ENCODE data around the gene CTNNA3. TPM values are rescaled to one million over a fixed set of nuclear protein-coding genes. Genes with fewer than 3 reads are reported as not detected.

CTNNA3 gene
- total RNA-seq, 1 experiment from 2014 or later: 0.20 TPM

DNA sequence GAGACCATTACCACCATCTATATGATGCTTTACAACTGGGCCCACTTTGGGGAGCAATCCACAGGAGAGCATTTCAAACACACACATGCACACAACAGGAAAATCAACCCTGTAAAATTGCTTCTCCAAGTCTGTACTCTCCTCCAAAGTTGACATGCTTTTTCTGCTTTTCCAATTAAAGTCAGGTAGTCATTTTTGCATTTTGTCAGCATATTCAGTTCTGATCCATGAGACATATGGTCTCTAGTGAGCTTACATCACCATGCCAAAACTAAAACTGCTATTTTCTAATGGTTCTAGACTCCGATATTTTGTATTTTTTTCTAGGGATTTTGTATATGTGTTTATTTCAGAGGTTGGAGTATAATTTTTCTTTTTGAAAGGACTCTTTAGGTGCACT lies 1143.7 kb downstream of the CTNNA3 start:
- H3K36me3 Mint-ChIP-seq (ENCODE audit: insufficient read depth, unreplicated experiment): no peaks in the 10 kb centered on the region
- no peaks in the 10 kb centered on the region for H3K4me1 ChIP-seq
- no peaks in the 10 kb centered on the region for H3K36me3 ChIP-seq (ENCODE audit: control insufficient read depth, insufficient read depth, low read length)
- H3K4me1 Mint-ChIP-seq (ENCODE audit: low read depth, unreplicated experiment): no peaks in the 10 kb centered on the region
- no TSS peak for BruUV-seq (replicated peaks)
- ChIA-PET POLR2A (no interaction called here), CTCF (no interaction called here)
- intact Hi-C loops (cut with micrococcal nuclease; ENCODE audit: unreplicated experiment): no loop called here
- no peaks in the 10 kb centered on the region for H3K9me3 Mint-ChIP-seq (ENCODE audit: unreplicated experiment)
- H3K27ac Mint-ChIP-seq (ENCODE audit: unreplicated experiment): no peak overlapping the region
- no peak overlapping the region for H3K4me3 ChIP-seq (ENCODE audit: low read depth, low read length)
- no peaks in the 10 kb centered on the region for H3K27me3 Mint-ChIP-seq (ENCODE audit: insufficient read depth, unreplicated experiment)
- H3K27me3 ChIP-seq (replicated peaks; ENCODE audit: control insufficient read depth, insufficient read depth, low read length): no peaks in the 10 kb centered on the region
- 0 out of 2 replicates have a peak, but pooled peaks cover 4% of the 10 kb centered on the region for H3K9me3 ChIP-seq
- no peak for DNase-seq
- no peak overlapping the region for H3K4me3 Mint-ChIP-seq (ENCODE audit: unreplicated experiment)
- TF ChIP-seq CTCF (IDR thresholded peaks at IDR 0.05; ENCODE audit: insufficient read depth in 1 of 2, low read depth in 1 of 2, low read length in 1 of 2, severe bottlenecking in 1 of 2, unreplicated experiment in 1 of 2): no peak

DNA sequence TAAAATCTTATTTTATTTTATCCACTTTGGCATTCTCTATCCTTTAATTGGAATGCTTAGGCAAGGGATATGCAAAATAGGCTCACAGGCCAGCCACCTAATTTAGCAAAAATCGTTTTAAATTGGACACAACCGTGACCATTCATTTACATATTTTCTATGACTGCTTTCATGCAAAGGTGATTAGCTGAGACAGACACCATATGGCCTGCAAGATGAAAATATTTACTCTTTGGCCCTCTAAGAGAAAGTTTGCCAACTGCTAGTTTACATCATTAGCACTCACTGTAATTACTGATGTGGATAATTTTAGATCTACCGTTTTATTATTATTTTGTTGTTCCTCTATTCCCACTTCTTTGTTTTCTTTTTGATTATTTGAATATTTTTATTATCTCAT lies 1145.6 kb downstream of the CTNNA3 start:
- no peak overlapping the region for H3K4me3 ChIP-seq (ENCODE audit: low read depth, low read length)
- no TSS peak for BruUV-seq (replicated peaks)
- Mint-ChIP-seq H3K27me3 (ENCODE audit: insufficient read depth, unreplicated experiment) (no peaks in the 10 kb centered on the region), H3K27ac (ENCODE audit: unreplicated experiment) (no peak overlapping the region), H3K4me1 (ENCODE audit: low read depth, unreplicated experiment) (no peaks in the 10 kb centered on the region), H3K36me3 (ENCODE audit: insufficient read depth, unreplicated experiment) (no peaks in the 10 kb centered on the region), H3K9me3 (ENCODE audit: unreplicated experiment) (no peaks in the 10 kb centered on the region), H3K4me3 (ENCODE audit: unreplicated experiment) (no peak overlapping the region)
- no peak for TF ChIP-seq CTCF (IDR thresholded peaks at IDR 0.05; ENCODE audit: insufficient read depth in 1 of 2, low read depth in 1 of 2, low read length in 1 of 2, severe bottlenecking in 1 of 2, unreplicated experiment in 1 of 2)
- H3K36me3 ChIP-seq (ENCODE audit: control insufficient read depth, insufficient read depth, low read length): no peaks in the 10 kb centered on the region
- 0 out of 2 replicates have a peak, but pooled peaks cover 4% of the 10 kb centered on the region for H3K9me3 ChIP-seq
- intact Hi-C loops (cut with micrococcal nuclease; ENCODE audit: unreplicated experiment): no loop called here
- ChIA-PET POLR2A (no interaction called here), CTCF (no interaction called here)
- H3K4me1 ChIP-seq: no peaks in the 10 kb centered on the region
- no peak for DNase-seq
- no peaks in the 10 kb centered on the region for H3K27me3 ChIP-seq (replicated peaks; ENCODE audit: control insufficient read depth, insufficient read depth, low read length)

- POLR2A ChIA-PET: no interaction called here
- no peaks in the 10 kb centered on the region for H3K36me3 Mint-ChIP-seq (ENCODE audit: insufficient read depth, unreplicated experiment)
- no TSS peak for BruUV-seq (replicated peaks)
- no peaks in the 10 kb centered on the region for H3K27me3 ChIP-seq (replicated peaks; ENCODE audit: control insufficient read depth, insufficient read depth, low read length)
- H3K27ac Mint-ChIP-seq (ENCODE audit: unreplicated experiment): no peak overlapping the region
- DNase-seq: no peak
- intact Hi-C loops (cut with micrococcal nuclease; ENCODE audit: unreplicated experiment): no loop called here
- no peaks in the 10 kb centered on the region for H3K9me3 Mint-ChIP-seq (ENCODE audit: unreplicated experiment)
- no peaks in the 10 kb centered on the region for H3K9me3 ChIP-seq
- H3K4me3 Mint-ChIP-seq (ENCODE audit: unreplicated experiment): no peak overlapping the region
- no peaks in the 10 kb centered on the region for H3K4me1 ChIP-seq
- no peak overlapping the region for H3K4me3 ChIP-seq (ENCODE audit: low read depth, low read length)
- no peak for TF ChIP-seq CTCF (IDR thresholded peaks at IDR 0.05; ENCODE audit: insufficient read depth in 1 of 2, low read depth in 1 of 2, low read length in 1 of 2, severe bottlenecking in 1 of 2, unreplicated experiment in 1 of 2)
- no peaks in the 10 kb centered on the region for H3K36me3 ChIP-seq (ENCODE audit: control insufficient read depth, insufficient read depth, low read length)
- H3K4me1 Mint-ChIP-seq (ENCODE audit: low read depth, unreplicated experiment): no peaks in the 10 kb centered on the region
- H3K27me3 Mint-ChIP-seq (ENCODE audit: insufficient read depth, unreplicated experiment): peaks cover 11% of the 10 kb centered on the region
- CTCF ChIA-PET: no interaction called here
Measured at GRCh38 chr10:66538908-66539307, 1157.1 kb downstream of the CTNNA3 start.

All from Caco-2 (cell line).